ENCODE data around the gene ERBB2.
"Not testable (repeated sequence)": the region's sequence is repeated elsewhere in the genome, so short reads cannot be mapped to it uniquely, and the experiment has no call there.

Gene ERBB2

GRCh38 chr17:39702901-39703893 lies 3.3 kb downstream of the ERBB2 start:
- DNase-seq (ENCODE audit: low spot score) (no peak), FAIRE-seq (no peak)

GRCh38 chr17:39703913-39704312 lies 4.0 kb downstream of the ERBB2 start:
- FAIRE-seq (no peak), DNase-seq (ENCODE audit: low spot score) (no peak)

GRCh38 chr17:39704821-39705551 lies 5.1 kb downstream of the ERBB2 start:
- FAIRE-seq: no peak
- no peak for DNase-seq (ENCODE audit: low spot score)

- no peak for FAIRE-seq
Observed at GRCh38 chr17:39705786-39706348, 6.0 kb downstream of the ERBB2 start.

GRCh38 chr17:39706383-39706782 lies 6.5 kb downstream of the ERBB2 start:
- no peak for DNase-seq (ENCODE audit: low spot score)
- no peak for FAIRE-seq

More at GRCh38 chr17:39705786-39706348, 6.0 kb downstream of the ERBB2 start:
- DNase-seq (ENCODE audit: low spot score): no peak

GRCh38 chr17:39706921-39707337 lies 7.1 kb downstream of the ERBB2 start:
- DNase-seq (ENCODE audit: low spot score): no peak
- FAIRE-seq: no peak

- FAIRE-seq (no peak), DNase-seq (ENCODE audit: low spot score) (no peak)
Observed at GRCh38 chr17:39709319-39709997, 9.6 kb downstream of the ERBB2 start.

GRCh38 chr17:39709998-39710964 lies 10.4 kb downstream of the ERBB2 start:
- no peak for FAIRE-seq
- no peak for DNase-seq (ENCODE audit: low spot score)

GRCh38 chr17:39711071-39711470 lies 11.2 kb downstream of the ERBB2 start:
- FAIRE-seq; DNase-seq (ENCODE audit: low spot score): not testable (repeated sequence)

GRCh38 chr17:39711851-39712250 lies 12.0 kb downstream of the ERBB2 start:
- DNase-seq (ENCODE audit: low spot score) (no peak), FAIRE-seq (no peak)

- DNase-seq (ENCODE audit: low spot score) (no peak), FAIRE-seq (no peak)
Observed at GRCh38 chr17:39714234-39714633, 14.4 kb downstream of the ERBB2 start.

- FAIRE-seq (no peak), DNase-seq (ENCODE audit: low spot score) (no peak)
Observed at GRCh38 chr17:39715375-39716072, 15.7 kb downstream of the ERBB2 start.

GRCh38 chr17:39716073-39716818 lies 16.4 kb downstream of the ERBB2 start:
- DNase-seq (ENCODE audit: low spot score): no peak
- FAIRE-seq: no peak

GRCh38 chr17:39716879-39717536 lies 17.1 kb downstream of the ERBB2 start:
- no peak for FAIRE-seq

GRCh38 chr17:39717660-39718059 lies 17.8 kb downstream of the ERBB2 start:
- DNase-seq (ENCODE audit: low spot score): no peak
- no peak for FAIRE-seq

More at GRCh38 chr17:39716879-39717536, 17.1 kb downstream of the ERBB2 start:
- no peak for DNase-seq (ENCODE audit: low spot score)

GRCh38 chr17:39719563-39720355 lies 19.9 kb downstream of the ERBB2 start:
- FAIRE-seq (no peak), DNase-seq (ENCODE audit: low spot score) (no peak)

- no peak for FAIRE-seq
- DNase-seq (ENCODE audit: low spot score): no peak
Observed at GRCh38 chr17:39722104-39722503, 22.2 kb downstream of the ERBB2 start.
